GM18508 (cell line): ENCODE data around the gene ZFAND2A.
A peak's percentile ranks its signal among the peaks of the same experiment; 100 is the strongest.
"Not testable (repeated sequence)": the region's sequence is repeated elsewhere in the genome, so short reads cannot be mapped to it uniquely, and the experiment has no call there.

Experiments
- ATAC-seq: cut with Tn5 transposase; IDR thresholded peaks from one replicate; pipeline ENCODE4 v1.9.1; 2021; ENCODE audit warnings: moderate number of reproducible peaks; ENCODE audit not compliant: insufficient read depth, unreplicated experiment

Gene ZFAND2A

GRCh38 chr7:1175967-1176851 lies 16.2 kb upstream of the ZFAND2A start:
- no peak for ATAC-seq

GRCh38 chr7:1175597-1175966 lies 15.6 kb upstream of the ZFAND2A start:
- ATAC-seq, result no peak

GRCh38 chr7:1174881-1175596 lies 15.0 kb upstream of the ZFAND2A start:
- ATAC-seq, result no peak

DNA sequence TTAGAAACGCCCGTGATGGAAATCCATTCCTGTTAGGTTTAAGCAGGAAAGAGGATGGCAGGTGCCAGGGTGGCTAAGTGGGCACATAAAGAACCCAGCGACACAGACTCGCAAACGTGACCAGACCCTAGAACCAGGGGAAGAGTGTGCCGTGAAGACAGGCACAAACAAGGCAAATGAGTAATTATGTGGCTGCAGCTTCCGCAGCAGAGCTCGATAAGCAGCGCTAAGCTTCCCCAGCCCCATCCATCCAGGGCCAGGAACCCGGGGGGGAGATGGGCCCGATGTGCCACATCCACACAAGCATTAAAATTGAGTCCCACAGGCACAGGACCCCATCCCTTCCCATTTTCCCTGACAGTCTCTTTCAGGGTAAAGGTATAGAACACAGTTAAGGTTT lies 14.0 kb upstream of the ZFAND2A start:
- ATAC-seq, result no peak

DNA sequence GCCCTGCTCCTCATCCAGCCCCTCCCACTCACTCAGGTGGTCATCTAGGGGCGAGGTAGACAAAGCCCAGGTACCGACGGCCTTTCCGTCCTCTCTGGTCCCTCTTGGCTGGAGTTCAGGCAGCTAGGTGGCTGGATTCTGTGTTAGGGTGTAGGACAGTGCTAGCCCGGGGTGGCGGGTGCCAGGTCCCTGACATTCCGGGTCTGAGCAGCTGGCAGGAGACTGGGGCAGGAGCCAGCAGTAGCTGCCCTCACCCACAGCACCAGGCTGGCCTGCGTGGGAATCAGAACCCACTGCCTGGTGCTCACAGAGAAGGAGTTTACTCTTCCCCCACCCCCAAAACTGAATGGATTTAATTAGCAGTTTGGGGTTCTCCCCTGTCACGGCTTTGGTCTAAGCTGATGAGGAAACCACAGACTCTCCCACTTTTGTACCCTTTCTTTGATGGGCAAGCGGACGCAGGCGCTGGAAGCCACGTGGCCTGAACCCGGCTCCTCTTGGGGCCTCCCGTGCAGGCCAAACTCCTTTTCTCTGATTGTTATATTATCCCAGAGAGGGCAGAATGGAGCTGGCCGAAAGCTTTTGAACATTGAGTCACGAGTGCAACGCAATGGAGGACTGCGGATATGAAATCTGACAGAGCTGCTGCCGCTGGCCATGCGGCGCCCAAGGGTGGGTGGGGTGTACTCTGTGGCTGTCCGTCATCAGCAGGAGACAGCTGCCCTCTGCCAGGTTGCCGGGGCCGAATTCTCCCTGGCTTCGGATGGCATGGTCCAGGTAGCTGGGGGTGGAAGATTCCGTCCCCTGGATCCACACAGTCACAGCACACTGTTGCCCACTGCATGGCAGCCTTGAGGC lies 12.9 kb upstream of the ZFAND2A start:
- ATAC-seq, result no peak

DNA sequence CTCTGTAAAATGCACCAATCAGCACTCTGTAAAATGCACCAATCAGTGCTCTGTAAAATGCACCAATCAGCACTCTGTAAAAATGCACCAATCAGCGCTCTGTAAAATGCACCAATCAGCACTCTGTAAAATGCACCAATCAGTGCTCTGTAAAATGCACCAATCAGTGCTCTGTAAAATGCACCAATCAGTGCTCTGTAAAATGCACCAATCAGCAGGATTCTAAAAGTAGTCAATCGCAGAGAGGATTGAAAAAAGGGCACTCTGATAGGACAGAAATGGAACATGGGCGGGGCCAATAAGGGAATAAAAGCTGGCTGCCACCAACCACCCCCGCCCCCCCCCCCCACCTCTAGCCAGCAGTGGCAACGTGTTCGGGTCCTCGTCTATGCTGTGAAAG lies 11.5 kb upstream of the ZFAND2A start:
- ATAC-seq, result not testable (repeated sequence)

DNA sequence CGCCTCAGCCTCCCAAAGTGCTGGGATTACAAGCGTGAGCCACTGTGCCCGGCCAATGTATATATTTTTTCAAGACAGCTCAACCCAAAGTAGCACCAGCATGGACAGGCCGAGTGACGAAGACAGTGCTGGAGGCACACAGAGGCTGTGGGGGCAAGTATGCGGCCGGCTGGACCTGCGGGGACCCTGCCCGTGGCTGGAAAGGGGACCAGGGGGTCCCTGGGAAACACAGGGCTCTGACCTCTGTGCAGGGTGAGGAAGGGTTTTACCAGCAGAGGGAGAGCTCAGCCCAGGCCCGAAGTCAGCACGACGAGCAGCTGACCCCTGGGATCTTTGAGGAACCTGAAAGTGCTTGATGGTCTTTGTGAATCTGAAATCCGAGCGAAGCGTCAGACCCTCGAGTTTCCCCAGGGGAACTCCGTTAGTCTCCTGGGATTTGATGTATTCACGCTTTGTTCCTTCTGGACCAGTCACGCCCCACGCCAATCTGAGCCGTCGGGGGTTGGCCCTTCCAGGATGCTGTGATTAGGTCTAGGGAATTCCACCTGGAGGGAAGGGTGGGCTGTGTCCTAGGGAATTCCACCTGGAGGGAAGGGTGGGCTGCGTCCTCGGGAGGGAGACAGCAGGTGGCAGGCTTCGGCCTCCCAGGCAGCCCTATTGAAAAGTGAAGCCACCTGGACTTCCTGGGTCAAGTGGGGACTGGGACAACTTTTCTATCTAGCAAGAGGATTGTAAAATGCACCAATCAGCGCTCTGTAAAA lies 10.9 kb upstream of the ZFAND2A start:
- ATAC-seq, result no peak

GRCh38 chr7:1169409-1170368 lies 9.7 kb upstream of the ZFAND2A start:
- ATAC-seq, result peak; percentile 57

- no peak for ATAC-seq
These were observed 8.4 kb upstream of the ZFAND2A start for GRCh38 chr7:1168422-1168821.

GRCh38 chr7:1164436-1164835 lies 4.4 kb upstream of the ZFAND2A start:
- ATAC-seq, result no peak

GRCh38 chr7:1163121-1163520 lies 3.1 kb upstream of the ZFAND2A start:
- no peak for ATAC-seq

GRCh38 chr7:1160670-1161021 lies 650 bp upstream of the ZFAND2A start:
- ATAC-seq, result no peak

GRCh38 chr7:1159231-1159630 lies 765 bp downstream of the ZFAND2A start:
- not testable (repeated sequence) for ATAC-seq

DNA sequence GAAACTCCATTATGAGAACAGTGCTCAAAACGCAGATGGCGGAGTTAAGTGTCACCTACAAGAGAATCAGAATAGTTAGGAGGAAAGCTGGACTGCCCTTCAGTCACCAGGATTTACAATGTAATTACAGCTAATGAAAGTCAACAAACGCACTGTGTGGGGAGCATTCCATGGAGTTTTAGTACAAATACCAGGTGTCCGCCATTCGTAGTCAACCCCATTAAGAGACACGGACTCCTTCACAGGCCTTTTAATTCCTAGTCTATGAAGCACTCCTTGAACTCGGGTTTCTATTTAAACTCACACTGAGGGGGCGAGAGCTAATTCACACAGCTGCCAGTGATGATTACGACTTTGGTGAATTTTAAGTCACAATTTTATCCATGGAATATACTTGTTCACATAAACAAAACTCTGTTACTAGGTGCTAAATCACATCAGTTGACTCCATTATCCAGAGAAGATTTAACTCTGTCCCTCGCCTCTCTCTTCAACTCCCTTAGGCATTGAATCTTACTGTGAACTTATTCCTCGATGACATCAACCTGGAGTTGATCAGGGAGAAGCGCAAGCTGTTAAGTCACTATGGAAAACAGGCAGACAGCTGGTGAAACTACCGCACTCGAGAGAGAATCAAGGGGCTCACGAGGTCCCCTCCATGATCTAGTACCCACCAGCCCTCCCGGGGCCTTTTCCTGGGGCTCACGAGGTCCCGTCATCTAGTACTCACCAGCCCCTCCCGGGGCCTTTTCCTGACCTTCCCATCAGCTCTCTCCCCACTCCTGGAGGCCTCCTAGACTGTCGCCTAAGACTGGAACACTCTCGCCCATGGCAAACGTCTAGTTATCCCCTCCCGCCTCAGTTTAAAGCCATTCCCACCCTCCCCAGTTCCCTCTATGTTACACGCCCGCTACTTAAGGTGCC lies 1.5 kb downstream of the ZFAND2A start:
- ATAC-seq, result no peak

- ATAC-seq, result no peak
These were observed 3.0 kb downstream of the ZFAND2A start for GRCh38 chr7:1156782-1157535.

- ATAC-seq, result not testable (repeated sequence)
These were observed 3.9 kb downstream of the ZFAND2A start for GRCh38 chr7:1155818-1156781.
